Fibroblast of lung (primary cell): Measurements from ENCODE around the gene KCNAB2. TPM values are rescaled to one million over a fixed set of nuclear protein-coding genes. Genes with fewer than 3 reads are reported as not detected.

Experiments
- DNase-seq, 2 donors: peaks; one replicate each; pipeline versions ENCODE4 v3.0.0 to v3.0.0-alpha.2; 2010; ENCODE audit warnings: low read depth in 2 of 2
- H2AFZ ChIP-seq: 2 replicates; pipeline ENCODE4 v1.5.1; 2012; ENCODE audit warnings: low read length, control low read depth, inconsistent platforms
- H3K27ac ChIP-seq: 2 replicates; pipeline ENCODE4 v1.5.1; 2011; ENCODE audit warnings: low read length, control low read depth; ENCODE audit not compliant: insufficient read depth
- H3K27me3 ChIP-seq: 2 replicates; pipeline ENCODE4 v1.5.1; 2011; ENCODE audit warnings: mild to moderate bottlenecking, low read length; ENCODE audit not compliant: control insufficient read depth, insufficient read depth
- H3K36me3 ChIP-seq: 2 replicates; pipeline ENCODE4 v1.5.1; 2011; ENCODE audit warnings: low read length; ENCODE audit not compliant: control insufficient read depth, insufficient read depth
- H3K4me1 ChIP-seq: 2 replicates; pipeline ENCODE4 v1.5.1; 2011; ENCODE audit warnings: low read length; ENCODE audit not compliant: control insufficient read depth, insufficient read depth; ENCODE audit errors: extremely low read depth
- H3K4me2 ChIP-seq: 2 replicates; pipeline ENCODE4 v1.5.1; 2011; ENCODE audit warnings: low read length, control low read depth; ENCODE audit not compliant: insufficient read depth; ENCODE audit errors: extremely low read depth
- H3K4me3 ChIP-seq, 4 experiments: fragments of 200-600 bp in 1 of 4; sonication (generic) in 1 of 4; replicated peaks in 1 of 4; 2 replicates each; pipeline ENCODE4 v1.5.1; 2011 to 2016; ENCODE audit warnings: low read length in 4 of 4, low read depth in 3 of 4, mild to moderate bottlenecking in 3 of 4, control low read depth in 2 of 4, inconsistent platforms in 1 of 4, mixed read lengths in 1 of 4; ENCODE audit not compliant: insufficient read depth in 1 of 4; ENCODE audit errors: control extremely low read depth in 1 of 4
- H3K79me2 ChIP-seq: 2 replicates; pipeline ENCODE4 v1.5.1; 2012; ENCODE audit warnings: mild to moderate bottlenecking, low read length, inconsistent platforms; ENCODE audit not compliant: control insufficient read depth, insufficient read depth
- H3K9ac ChIP-seq: 2 replicates; pipeline ENCODE4 v1.5.1; 2011; ENCODE audit warnings: mild to moderate bottlenecking, low read length, control low read depth; ENCODE audit not compliant: insufficient read depth
- H3K9me3 ChIP-seq: 2 replicates; pipeline ENCODE4 v1.5.1; 2012; ENCODE audit warnings: low read depth, low read length; ENCODE audit not compliant: control insufficient read depth, insufficient read depth
- H4K20me1 ChIP-seq: 2 replicates; pipeline ENCODE4 v1.5.1; 2011; ENCODE audit warnings: low read length; ENCODE audit not compliant: control insufficient read depth, insufficient read depth; ENCODE audit errors: extremely low read depth
- EZH2 ChIP-seq: IDR thresholded peaks from 2 replicates; pipeline ENCODE4 v1.5.1; 2012; ENCODE audit warnings: low read length, control low read depth, mild to moderate bottlenecking; ENCODE audit errors: missing control alignments
- polyA plus RNA-seq, 2 donors: library from polyadenylated mRNA; depleted of rRNA in 1 of 2; stranded (reverse) in 1 of 2; unstranded in 1 of 2; fragments of >200 nt; gene quantifications; 2 replicates each; pipeline ENCODE4 v1.2.1, GENCODE V29; 2011 to 2012; ENCODE audit warnings: missing spikeins in 1 of 2
- total RNA-seq: library from RNA; depleted of rRNA; stranded (reverse); fragments of >200 nt; gene quantifications from 2 replicates; pipeline ENCODE4 v1.2.1, GENCODE V29; 2014
- TF ChIP-seq, protein P1 (sequence below), 2 donors: IDR thresholded peaks in 1 of 2; conservative IDR thresholded peaks in 1 of 2; 1 replicate in 1 of 2; 2 replicates in 1 of 2; pipeline ENCODE4 v1.5.1; 2011 to 2012; ENCODE audit warnings: low read length in 2 of 2, control low read depth in 1 of 2, inconsistent platforms in 1 of 2, low read depth in 1 of 2, mild to moderate bottlenecking in 1 of 2

The KCNAB2 gene
- total and polyA plus RNA-seq, 2 donors (not counting 1 experiment from before 2014, with no cell fraction given), result 2.2 to 2.5 TPM

DNA sequence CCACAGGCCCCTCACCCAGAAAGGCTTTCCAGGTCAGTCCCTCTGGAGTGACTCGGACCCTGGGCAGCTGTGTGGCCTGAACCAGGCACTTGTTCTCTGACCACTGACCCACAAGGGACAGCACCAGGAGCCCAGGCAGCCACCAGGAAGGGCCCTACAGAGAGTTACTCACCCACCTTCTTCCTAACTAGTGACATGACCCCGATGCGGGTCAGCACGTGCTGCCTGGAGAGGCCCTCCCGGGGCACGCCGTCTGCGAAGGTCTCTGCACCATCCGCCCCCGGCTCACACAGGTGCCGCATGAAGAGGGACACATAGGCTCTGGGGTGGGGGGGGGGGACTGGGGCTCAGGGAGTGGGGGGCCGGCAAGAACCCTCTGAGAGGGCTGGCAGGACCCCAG is 78.7 kb downstream of the KCNAB2 start:
- no peaks in the 10 kb centered on the region for H3K9me3 ChIP-seq
- H2AFZ ChIP-seq, result no peak overlapping the region
- H3K4me3 ChIP-seq, result no peak overlapping the region
- H3K79me2 ChIP-seq, result no peaks in the 10 kb centered on the region
- no peak overlapping the region for H3K4me2 ChIP-seq
- H3K9ac ChIP-seq, result no peak overlapping the region
- no peak overlapping the region for H3K27ac ChIP-seq
- DNase-seq, result no peak
- H3K4me1 ChIP-seq, result no peaks in the 10 kb centered on the region
- no peaks in the 10 kb centered on the region for H3K27me3 ChIP-seq
- no peak for TF ChIP-seq EZH2
- TF ChIP-seq, protein P1, sequence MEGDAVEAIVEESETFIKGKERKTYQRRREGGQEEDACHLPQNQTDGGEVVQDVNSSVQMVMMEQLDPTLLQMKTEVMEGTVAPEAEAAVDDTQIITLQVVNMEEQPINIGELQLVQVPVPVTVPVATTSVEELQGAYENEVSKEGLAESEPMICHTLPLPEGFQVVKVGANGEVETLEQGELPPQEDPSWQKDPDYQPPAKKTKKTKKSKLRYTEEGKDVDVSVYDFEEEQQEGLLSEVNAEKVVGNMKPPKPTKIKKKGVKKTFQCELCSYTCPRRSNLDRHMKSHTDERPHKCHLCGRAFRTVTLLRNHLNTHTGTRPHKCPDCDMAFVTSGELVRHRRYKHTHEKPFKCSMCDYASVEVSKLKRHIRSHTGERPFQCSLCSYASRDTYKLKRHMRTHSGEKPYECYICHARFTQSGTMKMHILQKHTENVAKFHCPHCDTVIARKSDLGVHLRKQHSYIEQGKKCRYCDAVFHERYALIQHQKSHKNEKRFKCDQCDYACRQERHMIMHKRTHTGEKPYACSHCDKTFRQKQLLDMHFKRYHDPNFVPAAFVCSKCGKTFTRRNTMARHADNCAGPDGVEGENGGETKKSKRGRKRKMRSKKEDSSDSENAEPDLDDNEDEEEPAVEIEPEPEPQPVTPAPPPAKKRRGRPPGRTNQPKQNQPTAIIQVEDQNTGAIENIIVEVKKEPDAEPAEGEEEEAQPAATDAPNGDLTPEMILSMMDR (conservative IDR thresholded peaks at IDR 0.05 in 1 of 2, IDR thresholded peaks at IDR 0.05 in 1 of 2; ENCODE audit: low read depth in 1 of 2, low read length in 2 of 2), result no peak
- no peaks in the 10 kb centered on the region for H4K20me1 ChIP-seq
- H3K36me3 ChIP-seq, result no peaks in the 10 kb centered on the region

DNA sequence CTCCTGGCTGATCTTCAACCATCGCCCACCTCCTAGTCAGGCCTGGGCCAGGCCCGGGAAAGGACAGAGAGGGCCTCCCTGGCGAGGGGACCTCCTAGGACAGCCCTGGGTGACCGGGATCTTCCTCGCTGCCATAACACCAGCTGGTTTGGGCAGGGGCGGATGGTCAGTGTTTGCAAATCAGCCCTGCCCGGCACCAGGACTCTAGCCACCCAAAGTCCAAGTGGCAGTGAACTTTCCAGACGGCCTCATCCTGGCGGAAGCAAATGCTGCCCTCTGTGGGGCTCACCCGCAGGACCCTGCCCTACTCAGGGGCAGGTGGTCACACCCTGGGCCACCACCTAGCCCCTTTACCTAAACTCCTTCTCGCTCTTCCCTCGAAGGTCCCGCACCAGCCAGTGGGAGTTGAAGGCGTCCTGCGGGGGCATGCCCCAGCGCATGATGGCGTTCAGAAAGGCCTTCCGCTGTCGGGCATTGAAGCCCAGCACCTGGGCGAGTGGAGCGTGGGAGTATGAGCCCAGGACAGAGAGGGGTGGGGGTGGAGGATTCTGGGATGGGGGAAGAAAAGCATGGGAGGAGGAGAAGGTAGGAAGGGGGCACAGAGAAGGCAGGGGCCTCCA is 79.2 kb downstream of the KCNAB2 start:
- DNase-seq, result no peak
- Histone ChIP-seq H3K27ac (no peak overlapping the region), H3K9me3 (no peaks in the 10 kb centered on the region), H3K4me2 (no peak overlapping the region), H3K36me3 (no peaks in the 10 kb centered on the region), H3K27me3 (no peaks in the 10 kb centered on the region), H2AFZ (no peak overlapping the region), H3K79me2 (no peaks in the 10 kb centered on the region), H3K9ac (no peak overlapping the region), H4K20me1 (no peaks in the 10 kb centered on the region), H3K4me3 (no peak overlapping the region), H3K4me1 (no peaks in the 10 kb centered on the region)
- TF ChIP-seq EZH2, result no peak
- TF ChIP-seq, protein P1 (conservative IDR thresholded peaks at IDR 0.05 in 1 of 2, IDR thresholded peaks at IDR 0.05 in 1 of 2; ENCODE audit: low read depth in 1 of 2, low read length in 2 of 2), result no peak

DNA sequence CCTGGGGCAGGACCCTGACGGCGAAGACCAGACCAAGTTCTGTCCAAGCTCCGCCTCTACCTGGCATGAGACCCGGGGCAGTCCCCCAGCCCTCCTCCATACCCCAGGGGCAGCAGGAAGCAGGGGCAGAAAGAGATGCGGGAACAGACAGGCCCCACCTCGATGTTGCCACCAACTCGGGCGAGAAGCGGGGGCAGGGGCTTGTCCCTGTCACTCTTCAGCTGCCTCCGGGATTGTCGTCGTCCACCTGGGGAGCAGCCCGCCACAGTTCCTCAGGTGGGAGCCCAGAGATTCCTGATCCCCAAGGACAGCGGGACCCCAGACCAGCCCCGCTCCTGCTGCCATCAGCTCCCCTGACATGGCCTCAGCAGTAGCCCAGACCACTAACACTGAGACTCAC is 79.7 kb downstream of the KCNAB2 start:
- no peaks in the 10 kb centered on the region for H3K9me3 ChIP-seq
- no peak overlapping the region for H3K27ac ChIP-seq
- H3K36me3 ChIP-seq, result no peaks in the 10 kb centered on the region
- no peak for DNase-seq
- TF ChIP-seq EZH2, result no peak
- TF ChIP-seq, protein P1 (conservative IDR thresholded peaks at IDR 0.05 in 1 of 2, IDR thresholded peaks at IDR 0.05 in 1 of 2; ENCODE audit: low read depth in 1 of 2, low read length in 2 of 2), result no peak
- no peaks in the 10 kb centered on the region for H3K4me1 ChIP-seq
- H4K20me1 ChIP-seq, result no peaks in the 10 kb centered on the region
- no peaks in the 10 kb centered on the region for H3K27me3 ChIP-seq
- no peak overlapping the region for H3K4me3 ChIP-seq
- H3K4me2 ChIP-seq, result no peak overlapping the region
- H2AFZ ChIP-seq, result no peak overlapping the region
- no peaks in the 10 kb centered on the region for H3K79me2 ChIP-seq
- no peak overlapping the region for H3K9ac ChIP-seq
